Vagina (tissue), 2 donors: ENCODE data around the gene ABCD3. TPM values are rescaled to one million over a fixed set of nuclear protein-coding genes. Genes with fewer than 3 reads are reported as not detected.

Source experiments
- DNase-seq, 2 donors: peaks; one replicate each; pipeline ENCODE4 v3.0.0-alpha.2; 2017; ENCODE audit errors: extremely low spot score in 2 of 2
- H3K27ac ChIP-seq: fragments of 200-600 bp; sonication (generic); one replicate; pipeline ENCODE4 v1.5.1; 2019
- H3K27me3 ChIP-seq: fragments of 200-600 bp; sonication (generic); one replicate; pipeline ENCODE4 v1.5.1; 2019
- H3K36me3 ChIP-seq, 2 donors: fragments of 200-600 bp; sonication (generic); one replicate each; pipeline ENCODE4 v1.5.1; 2017 to 2019
- H3K4me1 ChIP-seq: fragments of 200-600 bp; sonication (generic); one replicate; pipeline ENCODE4 v1.5.1; 2019
- H3K4me3 ChIP-seq, 2 donors: fragments of 200-600 bp; sonication (generic); 1 replicate in 1 of 2; 2 replicates in 1 of 2; pipeline ENCODE4 v1.5.1; 2016 to 2019
- H3K9me3 ChIP-seq: fragments of 200-600 bp; sonication (generic); one replicate; pipeline ENCODE4 v1.5.1; 2019
- CTCF ChIP-seq, 3 experiments: fragments of 450-650 bp in 2 of 3; fragments of 200-600 bp in 1 of 3; sonication (generic) in 1 of 3; IDR thresholded peaks; one replicate each; pipeline ENCODE4 v1.5.1; 2017 to 2019; ENCODE audit warnings: antibody characterized with exemption in 3 of 3, mild to moderate bottlenecking in 2 of 3, moderate library complexity in 2 of 3
- POLR2A ChIP-seq, 2 donors: fragments of 450-650 bp; IDR thresholded peaks; one replicate each; pipeline ENCODE4 v1.6.1; 2017; ENCODE audit warnings: antibody characterized with exemption in 2 of 2, mild to moderate bottlenecking in 2 of 2, moderate library complexity in 2 of 2
- POLR2AphosphoS5 ChIP-seq, 2 donors: sonication (generic); formaldehyde crosslinking; IDR thresholded peaks; one replicate each; pipeline ENCODE4 v1.9.0; 2017; ENCODE audit warnings: antibody characterized with exemption in 2 of 2, mild to moderate bottlenecking in 2 of 2, low read depth in 1 of 2; ENCODE audit not compliant: insufficient read depth in 1 of 2
- intact Hi-C: fragments of 100-400 bp; cut with DNase I; formaldehyde crosslinking; loops from one replicate; pipeline ENCODE4 v1.15.1; 2023
- total RNA-seq: library from RNA; depleted of rRNA; stranded (reverse); fragments of >200 nt; gene quantifications from one replicate; pipeline ENCODE4 v1.2.3, GENCODE V29; 2016

The ABCD3 gene
- total RNA-seq, 1 donor from 2014 or later = 16.2 TPM

DNA sequence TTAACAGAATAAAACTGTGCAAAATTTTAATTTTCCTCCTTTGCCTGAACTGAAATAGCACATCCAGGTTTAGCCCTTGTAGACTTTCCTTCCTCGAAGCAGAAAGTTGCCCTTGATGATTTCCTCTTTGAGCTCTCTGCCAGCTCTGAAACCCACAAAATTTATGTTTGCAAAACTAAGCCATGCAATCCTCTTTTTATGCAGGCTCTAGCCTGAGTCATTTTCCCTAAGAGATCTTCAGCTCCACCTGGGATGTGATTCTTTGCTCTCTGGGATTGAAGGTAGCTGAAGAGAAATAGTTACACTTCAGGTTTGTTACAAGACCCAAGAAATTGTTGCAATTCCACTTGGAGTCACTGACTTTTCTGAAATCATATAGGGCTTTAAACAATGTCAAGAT lies 124.8 kb downstream of the ABCD3 start:
- no peak for TF ChIP-seq CTCF (IDR thresholded peaks at IDR 0.05)
- Histone ChIP-seq H3K9me3 (no peaks in the 10 kb centered on the region), H3K27ac (no peak overlapping the region), H3K4me1 (peaks cover 39% of the 10 kb centered on the region), H3K4me3 (peak overlapping the region; percentile 70 to 76), H3K36me3 (peaks cover 0 to 6% of the 10 kb centered on the region in 2 donors), H3K27me3 (no peaks in the 10 kb centered on the region)
- DNase-seq = peak in 1 of 2 donors; percentile 47
- intact Hi-C loops = loop anchor here (5.0 to 10.0 kb wide), 3 partner anchors 152 to 379 kb away; no protein-coding TSS in a partner anchor

GRCh38 chr1:94543893-94544635 lies 125.9 kb downstream of the ABCD3 start:
- DNase-seq = peak in 1 of 2 donors; percentile 54
- H3K4me3 ChIP-seq = no peak overlapping the region
- H3K4me1 ChIP-seq = peaks cover 38% of the 10 kb centered on the region
- no peaks in the 10 kb centered on the region for H3K27me3 ChIP-seq
- H3K9me3 ChIP-seq = no peaks in the 10 kb centered on the region
- no peaks in the 10 kb centered on the region for H3K36me3 ChIP-seq
- intact Hi-C loops = loop anchor here (5.0 to 10.0 kb wide), 3 partner anchors 151 to 378 kb away; no protein-coding TSS in a partner anchor
- TF ChIP-seq POLR2AphosphoS5 (IDR thresholded peaks at IDR 0.05; ENCODE audit: insufficient read depth in 1 of 2, low read depth in 1 of 2) (no peak), POLR2A (IDR thresholded peaks at IDR 0.05) (no peak), CTCF (IDR thresholded peaks at IDR 0.05) (no peak)
- peak overlapping the region; percentile 51 for H3K27ac ChIP-seq

DNA sequence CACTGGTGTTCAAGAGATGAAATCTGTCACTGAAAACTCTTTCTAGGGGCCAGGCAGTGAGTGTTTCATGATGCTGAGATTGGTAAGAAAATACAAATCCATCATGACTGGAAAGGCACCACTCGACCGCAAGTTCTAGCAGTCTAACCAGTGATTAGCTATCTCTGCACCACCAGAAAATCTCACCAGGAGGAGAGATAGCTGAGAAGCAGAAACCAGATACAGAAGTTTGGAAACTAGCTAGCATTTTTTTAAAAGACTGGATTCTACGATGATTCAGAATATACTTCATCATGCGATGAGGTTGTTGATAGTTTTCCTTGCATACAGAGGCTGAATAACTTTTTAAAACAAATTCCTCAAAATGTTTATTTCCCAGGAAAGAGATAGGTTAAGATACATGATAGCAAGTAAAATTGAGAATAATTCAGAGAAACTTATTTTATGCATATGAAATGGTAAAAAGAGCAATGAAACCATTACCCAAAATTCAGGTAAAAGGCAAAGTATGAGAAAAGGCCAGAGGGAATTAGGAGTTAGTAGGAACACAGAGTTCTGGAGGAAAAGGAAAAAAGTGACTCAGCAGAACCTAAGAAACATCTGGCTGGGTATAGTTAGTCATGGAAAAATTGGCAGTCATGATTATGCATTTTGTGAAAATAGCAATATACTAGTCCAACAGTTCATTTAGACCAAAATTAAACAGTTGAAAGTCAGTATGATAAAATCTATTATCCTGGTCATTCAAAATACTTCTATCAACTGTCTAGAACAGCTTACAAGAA lies 126.7 kb downstream of the ABCD3 start:
- TF ChIP-seq POLR2A (IDR thresholded peaks at IDR 0.05) (no peak), CTCF (IDR thresholded peaks at IDR 0.05) (no peak), POLR2AphosphoS5 (IDR thresholded peaks at IDR 0.05; ENCODE audit: insufficient read depth in 1 of 2, low read depth in 1 of 2) (peak in 1 of 2 donors; percentile 86)
- H3K36me3 ChIP-seq = no peaks in the 10 kb centered on the region
- H3K4me3 ChIP-seq = no peak overlapping the region
- H3K27me3 ChIP-seq = no peaks in the 10 kb centered on the region
- DNase-seq = peak in 1 of 2 donors; percentile 78
- intact Hi-C loops = loop anchor here (5.0 to 10.0 kb wide), 3 partner anchors 150 to 377 kb away; no protein-coding TSS in a partner anchor
- no peaks in the 10 kb centered on the region for H3K9me3 ChIP-seq
- H3K27ac ChIP-seq = peak overlapping the region; percentile 51
- peaks cover 36% of the 10 kb centered on the region for H3K4me1 ChIP-seq

- peak in 1 of 2 donors; percentile 79 for DNase-seq
- Histone ChIP-seq H3K4me1 (peaks cover 34% of the 10 kb centered on the region), H3K36me3 (no peaks in the 10 kb centered on the region), H3K4me3 (no peak overlapping the region), H3K27me3 (no peaks in the 10 kb centered on the region), H3K9me3 (no peaks in the 10 kb centered on the region), H3K27ac (no peak overlapping the region)
- intact Hi-C loops = loop anchor here (10.0 kb wide), 1 partner anchor 145 kb away; no protein-coding TSS in a partner anchor
- TF ChIP-seq POLR2AphosphoS5 (IDR thresholded peaks at IDR 0.05; ENCODE audit: insufficient read depth in 1 of 2, low read depth in 1 of 2) (no peak), POLR2A (IDR thresholded peaks at IDR 0.05) (no peak), CTCF (IDR thresholded peaks at IDR 0.05) (no peak)
These were observed 131.5 kb downstream of the ABCD3 start for GRCh38 chr1:94549706-94550105.
